Transverse colon (tissue), 4 donors: ENCODE results near the gene BCAM.

ENCODE experiments used
- POLR2AphosphoS5 ChIP-seq, 3 donors: sonication (generic); formaldehyde crosslinking; IDR thresholded peaks; one replicate each; pipeline ENCODE4 v1.6.1; 2016; ENCODE audit warnings: antibody characterized with exemption in 3 of 3
- TF ChIP-seq, protein P1 (sequence below), 5 experiments: fragments of 200-600 bp in 3 of 5; fragments of 450-650 bp in 2 of 5; sonication (generic) in 3 of 5; IDR thresholded peaks; 1 replicate in 2 of 5; 2 replicates in 3 of 5; pipeline ENCODE4 v1.5.1; 2016 to 2017; ENCODE audit warnings: antibody characterized with exemption in 5 of 5, inconsistent platforms in 3 of 5, mild to moderate bottlenecking in 2 of 5, moderate library complexity in 1 of 5

DNA sequence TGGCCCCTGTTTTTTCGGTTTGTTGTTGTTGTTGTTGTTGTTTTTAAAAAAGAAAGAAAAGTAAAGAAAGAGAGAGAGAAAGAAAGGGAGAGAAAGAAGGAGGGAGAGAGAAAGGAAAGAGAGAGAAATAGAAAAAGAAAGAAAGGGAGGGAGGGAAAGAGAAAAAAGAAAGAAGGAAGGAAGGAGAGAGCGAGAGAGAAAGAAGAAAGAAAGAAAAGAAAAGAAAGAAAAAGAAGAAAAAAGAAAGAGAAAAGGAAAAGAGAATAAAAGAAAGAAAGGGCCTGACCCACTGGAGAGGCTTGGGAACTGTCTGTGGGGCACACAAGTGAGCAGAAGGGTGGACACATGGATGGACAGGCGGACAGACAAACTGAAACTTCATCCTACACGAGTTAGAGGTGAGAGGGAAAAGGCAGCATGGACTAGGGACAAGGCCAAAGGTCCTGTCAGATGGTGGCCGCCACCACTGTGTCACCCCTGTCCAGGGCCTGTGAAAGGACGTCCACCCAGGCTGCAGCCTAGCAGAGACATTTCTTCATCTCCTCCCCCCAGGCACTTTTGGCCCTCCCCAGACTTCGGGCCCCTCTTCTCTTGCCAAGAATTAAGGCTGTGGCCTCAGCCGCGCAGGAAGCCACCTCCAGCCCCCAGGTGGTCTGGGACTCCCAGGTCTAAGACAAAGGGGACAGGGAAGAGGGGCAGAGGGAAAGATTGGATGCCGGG is 9.1 kb upstream of the BCAM start:
- TF ChIP-seq, protein P1, sequence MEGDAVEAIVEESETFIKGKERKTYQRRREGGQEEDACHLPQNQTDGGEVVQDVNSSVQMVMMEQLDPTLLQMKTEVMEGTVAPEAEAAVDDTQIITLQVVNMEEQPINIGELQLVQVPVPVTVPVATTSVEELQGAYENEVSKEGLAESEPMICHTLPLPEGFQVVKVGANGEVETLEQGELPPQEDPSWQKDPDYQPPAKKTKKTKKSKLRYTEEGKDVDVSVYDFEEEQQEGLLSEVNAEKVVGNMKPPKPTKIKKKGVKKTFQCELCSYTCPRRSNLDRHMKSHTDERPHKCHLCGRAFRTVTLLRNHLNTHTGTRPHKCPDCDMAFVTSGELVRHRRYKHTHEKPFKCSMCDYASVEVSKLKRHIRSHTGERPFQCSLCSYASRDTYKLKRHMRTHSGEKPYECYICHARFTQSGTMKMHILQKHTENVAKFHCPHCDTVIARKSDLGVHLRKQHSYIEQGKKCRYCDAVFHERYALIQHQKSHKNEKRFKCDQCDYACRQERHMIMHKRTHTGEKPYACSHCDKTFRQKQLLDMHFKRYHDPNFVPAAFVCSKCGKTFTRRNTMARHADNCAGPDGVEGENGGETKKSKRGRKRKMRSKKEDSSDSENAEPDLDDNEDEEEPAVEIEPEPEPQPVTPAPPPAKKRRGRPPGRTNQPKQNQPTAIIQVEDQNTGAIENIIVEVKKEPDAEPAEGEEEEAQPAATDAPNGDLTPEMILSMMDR (IDR thresholded peaks at IDR 0.05) = no peak
- TF ChIP-seq POLR2AphosphoS5 (IDR thresholded peaks at IDR 0.05) = no peak
